ENCODE measurements around the gene GRM3.

Gene GRM3

GRCh38 chr7:86745013-86745745 lies 101.5 kb downstream of the GRM3 start:
- DNase-seq (ENCODE audit: low read depth), result no peak
- no peak overlapping the region for H3K4me3 ChIP-seq (ENCODE audit: low read length)
- no peak for TF ChIP-seq CTCF (conservative IDR thresholded peaks at IDR 0.05; ENCODE audit: low read depth, low read length)

GRCh38 chr7:86747698-86748097 lies 104.0 kb downstream of the GRM3 start:
- no peak for TF ChIP-seq CTCF (conservative IDR thresholded peaks at IDR 0.05; ENCODE audit: low read depth, low read length)
- H3K4me3 ChIP-seq (ENCODE audit: low read length), result no peak overlapping the region
- no peak for DNase-seq (ENCODE audit: low read depth)

- no peak for DNase-seq (ENCODE audit: low read depth)
- no peak for TF ChIP-seq CTCF (conservative IDR thresholded peaks at IDR 0.05; ENCODE audit: low read depth, low read length)
Observed at GRCh38 chr7:86748201-86748600, 104.5 kb downstream of the GRM3 start.

GRCh38 chr7:86748843-86749719 lies 105.4 kb downstream of the GRM3 start:
- no peak for TF ChIP-seq CTCF (conservative IDR thresholded peaks at IDR 0.05; ENCODE audit: low read depth, low read length)
- DNase-seq (ENCODE audit: low read depth), result no peak
- no peak overlapping the region for H3K4me3 ChIP-seq (ENCODE audit: low read length)

More at GRCh38 chr7:86748201-86748600, 104.5 kb downstream of the GRM3 start:
- no peak overlapping the region for H3K4me3 ChIP-seq (ENCODE audit: low read length)

GRCh38 chr7:86749741-86750665 lies 106.3 kb downstream of the GRM3 start:
- no peak overlapping the region for H3K4me3 ChIP-seq (ENCODE audit: low read length)
- DNase-seq (ENCODE audit: low read depth), result no peak
- no peak for TF ChIP-seq CTCF (conservative IDR thresholded peaks at IDR 0.05; ENCODE audit: low read depth, low read length)

GRCh38 chr7:86760236-86760635 lies 116.5 kb downstream of the GRM3 start:
- DNase-seq (ENCODE audit: low read depth), result no peak
- TF ChIP-seq CTCF (conservative IDR thresholded peaks at IDR 0.05; ENCODE audit: low read depth, low read length), result no peak

More at GRCh38 chr7:86760236-86760635, 116.5 kb downstream of the GRM3 start:
- no peak overlapping the region for H3K4me3 ChIP-seq (ENCODE audit: low read length)

Data from retinal pigment epithelial cell (primary cell).